ENCODE data around the gene OR9Q2.

- TF ChIP-seq CTCF (conservative IDR thresholded peaks at IDR 0.05; ENCODE audit: low read length) = no peak
- no peak for TF ChIP-seq EZH2phosphoT487 (IDR thresholded peaks at IDR 0.05; ENCODE audit: borderline replicate concordance)
Measured at GRCh38 chr11:58193391-58193790, 4.5 kb downstream of the OR9Q2 start.
